Suprapubic skin (tissue), 4 donors: Measurements from ENCODE around the gene RERE.

ENCODE experiments used
- CTCF ChIP-seq, 2 donors: fragments of 200-600 bp in 1 of 2; fragments of 450-650 bp in 1 of 2; sonication (generic) in 1 of 2; IDR thresholded peaks; one replicate each; pipeline ENCODE4 v1.5.1; 2016 to 2019; ENCODE audit warnings: antibody characterized with exemption in 2 of 2, mild to moderate bottlenecking in 1 of 2, moderate library complexity in 1 of 2
- EP300 ChIP-seq: sonication (generic); formaldehyde crosslinking; IDR thresholded peaks from one replicate; pipeline ENCODE4 v1.6.1; 2017; ENCODE audit warnings: antibody characterized with exemption
- POLR2A ChIP-seq, 2 donors: fragments of 450-650 bp; IDR thresholded peaks; one replicate each; pipeline ENCODE4 v1.6.1; 2017; ENCODE audit warnings: antibody characterized with exemption in 2 of 2, mild to moderate bottlenecking in 2 of 2, moderate library complexity in 2 of 2
- POLR2AphosphoS5 ChIP-seq, 3 donors: sonication (generic); formaldehyde crosslinking; IDR thresholded peaks; one replicate each; pipeline ENCODE4 v1.6.1; 2017; ENCODE audit warnings: antibody characterized with exemption in 3 of 3

- TF ChIP-seq POLR2A (IDR thresholded peaks at IDR 0.05) (no peak), CTCF (IDR thresholded peaks at IDR 0.05) (no peak), EP300 (no peak), POLR2AphosphoS5 (IDR thresholded peaks at IDR 0.05) (no peak)
Measured at GRCh38 chr1:8456991-8457390, 360.4 kb downstream of the RERE start.
